Endodermal cell (in vitro differentiated cells): ENCODE data around the gene SLC22A13. TPM values are rescaled to one million over a fixed set of nuclear protein-coding genes. Genes with fewer than 3 reads are reported as not detected.

ENCODE experiments used
- DNase-seq: peaks from one replicate; pipeline ENCODE4 v3.0.0-alpha.2; 2017
- H3K27ac ChIP-seq: 2 replicates; pipeline ENCODE4 v1.5.1; 2013; ENCODE audit warnings: mild to moderate bottlenecking, low read depth, low read length, moderate library complexity
- H3K27me3 ChIP-seq: 2 replicates; pipeline ENCODE4 v1.6.1; 2013; ENCODE audit warnings: mild to moderate bottlenecking, low read length, moderate library complexity; ENCODE audit not compliant: insufficient read depth, control insufficient read depth, poor library complexity, severe bottlenecking
- H3K36me3 ChIP-seq: 2 replicates; pipeline ENCODE4 v1.7.0; 2013; ENCODE audit warnings: mild to moderate bottlenecking, low read length, moderate library complexity; ENCODE audit not compliant: control insufficient read depth, insufficient read depth
- H3K4me1 ChIP-seq: one replicate; pipeline ENCODE4 v1.7.0; 2013; ENCODE audit warnings: low read length; ENCODE audit not compliant: control insufficient read depth, insufficient read depth
- H3K4me3 ChIP-seq: 2 replicates; pipeline ENCODE4 v1.5.1; 2013; ENCODE audit warnings: mild to moderate bottlenecking, low read length, moderate library complexity
- H3K9ac ChIP-seq: 2 replicates; pipeline ENCODE4 v1.6.1; 2013; ENCODE audit warnings: mild to moderate bottlenecking, low read length, moderate library complexity; ENCODE audit not compliant: poor library complexity, severe bottlenecking; ENCODE audit errors: extremely low read depth
- H3K9me3 ChIP-seq: 2 replicates; pipeline ENCODE4 v1.6.1; 2013; ENCODE audit warnings: mild to moderate bottlenecking, low read length, moderate library complexity; ENCODE audit not compliant: control insufficient read depth
- H3K27ac Mint-ChIP-seq: 2 replicates; pipeline ENCODE4 v1.8.0; 2020; ENCODE audit warnings: mixed read lengths
- H3K27me3 Mint-ChIP-seq: 2 replicates; pipeline ENCODE4 v1.8.0; 2021; ENCODE audit warnings: mild to moderate bottlenecking, mixed read lengths; ENCODE audit not compliant: insufficient read depth
- H3K36me3 Mint-ChIP-seq: 2 replicates; pipeline ENCODE4 v1.8.0; 2020; ENCODE audit warnings: low read depth, mixed read lengths
- H3K4me1 Mint-ChIP-seq: 2 replicates; pipeline ENCODE4 v1.8.0; 2020; ENCODE audit warnings: mixed read lengths
- H3K4me3 Mint-ChIP-seq: 2 replicates; pipeline ENCODE4 v1.8.0; 2020; ENCODE audit warnings: mild to moderate bottlenecking, moderate library complexity, mixed read lengths
- H3K9me3 Mint-ChIP-seq: 2 replicates; pipeline ENCODE4 v1.8.0; 2020; ENCODE audit warnings: mild to moderate bottlenecking, mixed read lengths
- CTCF ChIP-seq: fragments of 200-600 bp; sonication (generic); conservative IDR thresholded peaks from 2 replicates; pipeline ENCODE4 v1.5.0; 2021; ENCODE audit warnings: antibody characterized with exemption, mild to moderate bottlenecking
- WGBS, 2 experiments: methylation state at CpG; one replicate each; pipeline versions ENCODE4 v1.1.5 to v1.1.7; 2013; ENCODE audit warnings: missing lambda C conversion rate in 2 of 2, mixed read lengths in 1 of 2; ENCODE audit not compliant: insufficient coverage in 1 of 2, insufficient read length in 1 of 2; 5-methylcytosine and 5-hydroxymethylcytosine counted together
- total RNA-seq, 2 donors: library from RNA; stranded (reverse); fragmentation: NEBNext Ultra II Directional in 1 of 2; extraction: Animal tissue kit (Norgen Biotek cat#: 25700) in 1 of 2; gene quantifications; 2 replicates in 1 of 2; 3 replicates in 1 of 2; pipeline ENCODE4 v1.2.1, GENCODE V29; 2021

The SLC22A13 gene
- total RNA-seq, 2 donors from 2014 or later = 0.13 to 0.33 TPM

DNA sequence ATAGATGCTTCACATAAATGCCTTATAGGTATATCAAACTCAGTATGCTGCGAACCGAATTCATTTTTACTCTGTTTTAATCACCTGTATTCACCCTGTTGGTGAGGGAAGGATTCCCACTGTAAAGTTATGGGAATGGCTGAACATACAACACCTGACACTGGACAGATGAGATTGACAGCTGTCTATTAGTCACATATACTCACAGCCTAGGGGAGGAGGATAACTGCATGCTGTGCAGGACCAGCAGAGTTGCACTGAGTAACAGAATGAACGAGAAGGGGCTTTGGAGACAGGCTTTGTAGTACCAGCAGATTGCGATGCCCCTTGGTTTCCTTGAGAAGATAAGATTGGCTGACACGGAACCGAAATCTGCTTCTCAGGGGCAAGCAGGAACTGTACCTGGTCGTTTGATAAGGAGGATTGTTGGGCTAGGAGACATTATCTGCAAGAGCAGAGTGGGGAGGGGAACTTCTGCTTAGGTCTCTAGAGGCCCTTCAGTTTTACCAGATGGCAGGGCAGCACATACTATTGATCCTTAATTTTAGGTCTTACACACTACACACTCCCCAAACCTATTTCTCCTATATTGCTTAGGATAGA lies 43.5 kb upstream of the SLC22A13 start:
- DNase-seq = no peak
- H3K27me3 ChIP-seq = no peaks in the 10 kb centered on the region
- H3K4me1 Mint-ChIP-seq = peaks cover 5% of the 10 kb centered on the region
- peaks cover 3% of the 10 kb centered on the region for H3K4me1 ChIP-seq
- no peak for TF ChIP-seq CTCF
- peak overlapping the region; percentile 69 for H3K27ac Mint-ChIP-seq
- WGBS, 2 experiments = 76 to 96% methylated on average over 4 to 7 of the region's 7 CpGs
- no peak overlapping the region for H3K4me3 Mint-ChIP-seq
- no peaks in the 10 kb centered on the region for H3K9me3 ChIP-seq
- peaks cover 32% of the 10 kb centered on the region for H3K36me3 Mint-ChIP-seq
- no peaks in the 10 kb centered on the region for H3K9me3 Mint-ChIP-seq
- H3K27me3 Mint-ChIP-seq = no peaks in the 10 kb centered on the region
- peaks cover 55% of the 10 kb centered on the region for H3K36me3 ChIP-seq
- H3K27ac ChIP-seq = no peak overlapping the region
- no peak overlapping the region for H3K9ac ChIP-seq
- H3K4me3 ChIP-seq = no peak overlapping the region

DNA sequence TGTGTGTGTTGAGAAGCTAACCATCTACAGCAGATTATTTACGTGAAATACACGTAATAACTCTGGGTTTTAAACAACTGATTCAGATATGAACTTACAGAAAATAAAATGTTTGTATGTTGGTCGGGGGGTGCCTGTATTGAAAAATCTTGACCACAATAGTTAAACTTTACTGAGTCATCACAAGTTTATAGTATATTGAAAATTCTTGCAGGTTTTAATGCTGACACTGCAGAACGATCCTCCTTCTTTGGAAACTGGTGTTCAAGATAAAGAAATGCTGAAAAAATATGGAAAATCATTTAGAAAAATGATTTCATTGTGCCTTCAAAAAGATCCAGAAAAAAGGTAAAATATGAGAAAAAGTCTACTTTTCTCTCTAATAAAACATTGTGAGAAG lies 41.3 kb upstream of the SLC22A13 start:
- 95 to 97% methylated on average over 4 of the region's 4 CpGs for WGBS, 2 experiments
- Mint-ChIP-seq H3K27me3 (no peaks in the 10 kb centered on the region), H3K27ac (peak overlapping the region; percentile 12), H3K4me1 (peaks cover 5% of the 10 kb centered on the region), H3K9me3 (no peaks in the 10 kb centered on the region), H3K36me3 (peaks cover 26% of the 10 kb centered on the region), H3K4me3 (no peak overlapping the region)
- Histone ChIP-seq H3K4me3 (no peak overlapping the region), H3K9ac (no peak overlapping the region), H3K9me3 (no peaks in the 10 kb centered on the region), H3K27me3 (no peaks in the 10 kb centered on the region), H3K27ac (no peak overlapping the region), H3K36me3 (peaks cover 58% of the 10 kb centered on the region), H3K4me1 (peaks cover 3% of the 10 kb centered on the region)
- TF ChIP-seq CTCF = no peak
- no peak for DNase-seq

DNA sequence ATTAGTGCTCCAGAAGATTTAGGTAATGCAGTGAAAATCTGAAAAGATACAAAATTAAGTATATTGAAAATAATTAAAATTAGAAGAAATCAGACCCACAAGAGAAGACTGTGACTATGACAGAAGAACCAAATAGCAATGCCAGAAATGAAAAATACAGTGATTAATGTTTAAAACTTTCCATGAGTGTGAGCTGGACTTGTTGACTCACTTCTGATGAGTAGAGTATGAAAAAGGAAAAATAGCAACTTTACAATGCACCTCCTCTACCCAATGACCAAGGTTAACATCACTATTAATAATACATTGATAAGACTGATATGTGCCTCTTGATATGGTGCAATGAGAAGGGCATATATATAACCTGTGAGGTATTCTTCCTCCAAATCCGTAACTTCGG lies 39.3 kb upstream of the SLC22A13 start:
- no peak overlapping the region for H3K4me3 ChIP-seq
- Mint-ChIP-seq H3K36me3 (peaks cover 35% of the 10 kb centered on the region), H3K27ac (no peak overlapping the region), H3K27me3 (no peaks in the 10 kb centered on the region), H3K4me1 (peaks cover 5% of the 10 kb centered on the region), H3K9me3 (no peaks in the 10 kb centered on the region), H3K4me3 (no peak overlapping the region)
- no peak overlapping the region for H3K9ac ChIP-seq
- WGBS, 2 experiments = 92 to 100% methylated on average over 2 of the region's 2 CpGs
- H3K4me1 ChIP-seq = peaks cover 3% of the 10 kb centered on the region
- peaks cover 68% of the 10 kb centered on the region for H3K36me3 ChIP-seq
- no peaks in the 10 kb centered on the region for H3K9me3 ChIP-seq
- no peak overlapping the region for H3K27ac ChIP-seq
- TF ChIP-seq CTCF = no peak
- H3K27me3 ChIP-seq = no peaks in the 10 kb centered on the region
- DNase-seq = no peak
